HL-60 (cell line): ENCODE measurements around the gene PHLPP2.

Experiments
- GABPA ChIP-seq: IDR thresholded peaks from 2 replicates; pipeline ENCODE4 v1.6.1; 2012; ENCODE audit warnings: low read depth
- POLR2AphosphoS5 ChIP-seq: IDR thresholded peaks from 2 replicates; pipeline ENCODE4 v1.6.1; 2012; ENCODE audit warnings: low read depth
- REST ChIP-seq: IDR thresholded peaks from 2 replicates; pipeline ENCODE4 v1.6.1; 2012; ENCODE audit warnings: low read depth; ENCODE audit not compliant: insufficient replicate concordance
- SPI1 ChIP-seq: IDR thresholded peaks from 2 replicates; pipeline ENCODE4 v1.6.1; 2012; ENCODE audit warnings: low read depth, mild to moderate bottlenecking, borderline replicate concordance
- TF ChIP-seq, protein P1 (sequence below): IDR thresholded peaks from one replicate; pipeline ENCODE4 v1.5.1; 2011; ENCODE audit warnings: low read length, control low read depth, inconsistent platforms; ENCODE audit not compliant: insufficient read depth

DNA sequence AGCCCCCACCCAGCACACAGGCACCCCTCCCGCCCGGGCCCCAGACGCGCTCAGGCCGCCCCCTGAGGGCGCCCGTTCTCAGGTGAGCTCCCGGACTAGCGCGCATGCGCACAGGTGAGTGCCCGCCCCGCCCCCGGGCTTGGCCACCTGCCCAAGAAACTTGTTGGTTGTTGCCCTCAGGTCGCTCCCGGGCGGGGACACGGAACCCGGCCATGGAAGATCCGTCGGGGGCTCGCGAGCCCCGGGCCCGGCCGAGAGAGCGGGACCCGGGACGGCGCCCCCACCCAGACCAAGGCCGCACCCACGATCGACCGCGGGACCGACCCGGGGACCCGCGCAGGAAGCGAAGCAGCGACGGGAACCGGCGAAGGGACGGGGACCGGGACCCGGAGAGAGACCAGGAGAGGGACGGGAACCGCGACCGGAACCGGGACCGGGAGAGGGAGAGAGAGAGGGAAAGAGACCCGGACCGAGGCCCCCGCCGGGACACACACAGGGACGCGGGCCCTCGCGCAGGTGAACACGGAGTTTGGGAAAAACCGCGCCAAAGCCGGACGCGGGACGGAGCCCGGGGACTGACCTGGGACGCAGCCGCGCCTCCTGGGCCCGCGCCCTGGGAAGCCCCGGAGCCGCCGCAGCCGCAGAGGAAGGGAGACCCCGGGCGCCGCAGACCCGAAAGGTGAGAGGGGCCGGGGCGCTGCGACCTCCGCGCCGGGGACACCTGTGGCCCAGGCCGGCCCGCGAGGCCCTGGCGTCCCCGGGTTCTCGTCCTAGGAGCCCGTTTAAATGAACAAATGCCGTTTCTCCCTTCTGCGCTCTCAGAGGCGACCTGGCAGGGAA, 98.3 kb downstream of the PHLPP2 start, which contains the start of gene MARVELD3:
- TF ChIP-seq, protein P1, sequence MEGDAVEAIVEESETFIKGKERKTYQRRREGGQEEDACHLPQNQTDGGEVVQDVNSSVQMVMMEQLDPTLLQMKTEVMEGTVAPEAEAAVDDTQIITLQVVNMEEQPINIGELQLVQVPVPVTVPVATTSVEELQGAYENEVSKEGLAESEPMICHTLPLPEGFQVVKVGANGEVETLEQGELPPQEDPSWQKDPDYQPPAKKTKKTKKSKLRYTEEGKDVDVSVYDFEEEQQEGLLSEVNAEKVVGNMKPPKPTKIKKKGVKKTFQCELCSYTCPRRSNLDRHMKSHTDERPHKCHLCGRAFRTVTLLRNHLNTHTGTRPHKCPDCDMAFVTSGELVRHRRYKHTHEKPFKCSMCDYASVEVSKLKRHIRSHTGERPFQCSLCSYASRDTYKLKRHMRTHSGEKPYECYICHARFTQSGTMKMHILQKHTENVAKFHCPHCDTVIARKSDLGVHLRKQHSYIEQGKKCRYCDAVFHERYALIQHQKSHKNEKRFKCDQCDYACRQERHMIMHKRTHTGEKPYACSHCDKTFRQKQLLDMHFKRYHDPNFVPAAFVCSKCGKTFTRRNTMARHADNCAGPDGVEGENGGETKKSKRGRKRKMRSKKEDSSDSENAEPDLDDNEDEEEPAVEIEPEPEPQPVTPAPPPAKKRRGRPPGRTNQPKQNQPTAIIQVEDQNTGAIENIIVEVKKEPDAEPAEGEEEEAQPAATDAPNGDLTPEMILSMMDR = no peak
- TF ChIP-seq POLR2AphosphoS5 (no peak), REST (no peak), GABPA (no peak), SPI1 (no peak)
